Cardiac atrium fibroblast (primary cell): ENCODE results near the gene SLC44A1. TPM values are rescaled to one million over a fixed set of nuclear protein-coding genes. Genes with fewer than 3 reads are reported as not detected.

Source experiments
- total RNA-seq: library from RNA; depleted of rRNA; stranded (reverse); fragments of >200 nt; gene quantifications from 2 replicates; pipeline ENCODE4 v1.2.3, GENCODE V29; 2015

The SLC44A1 gene
- total RNA-seq, result 88.6 and 98.2 TPM in 2 replicates

GRCh38 chr9:105244003-105244733 is at the start of gene SLC44A1:
SLC44A1 (plus strand) TSS chr9:105244651; CDS start chr9:105244869, 218 bp downstream.

GRCh38 chr9:105447814-105448812 is 203.7 kb downstream of the SLC44A1 start, which contains the start of gene FSD1L:
FSD1L (plus strand) TSS chr9:105448034; CDS start chr9:105448221, 187 bp downstream.

Other genes starting within 250 kb of the SLC44A1 start
- gene FSD1L, start 203.4 kb downstream of the SLC44A1 start, total RNA-seq, result 0.36 and 0.81 TPM in 2 replicates